Measurements from ENCODE around the gene CTNNBIP1.
A peak's percentile ranks its signal among the peaks of the same experiment; 100 is the strongest.

The CTNNBIP1 gene

DNA sequence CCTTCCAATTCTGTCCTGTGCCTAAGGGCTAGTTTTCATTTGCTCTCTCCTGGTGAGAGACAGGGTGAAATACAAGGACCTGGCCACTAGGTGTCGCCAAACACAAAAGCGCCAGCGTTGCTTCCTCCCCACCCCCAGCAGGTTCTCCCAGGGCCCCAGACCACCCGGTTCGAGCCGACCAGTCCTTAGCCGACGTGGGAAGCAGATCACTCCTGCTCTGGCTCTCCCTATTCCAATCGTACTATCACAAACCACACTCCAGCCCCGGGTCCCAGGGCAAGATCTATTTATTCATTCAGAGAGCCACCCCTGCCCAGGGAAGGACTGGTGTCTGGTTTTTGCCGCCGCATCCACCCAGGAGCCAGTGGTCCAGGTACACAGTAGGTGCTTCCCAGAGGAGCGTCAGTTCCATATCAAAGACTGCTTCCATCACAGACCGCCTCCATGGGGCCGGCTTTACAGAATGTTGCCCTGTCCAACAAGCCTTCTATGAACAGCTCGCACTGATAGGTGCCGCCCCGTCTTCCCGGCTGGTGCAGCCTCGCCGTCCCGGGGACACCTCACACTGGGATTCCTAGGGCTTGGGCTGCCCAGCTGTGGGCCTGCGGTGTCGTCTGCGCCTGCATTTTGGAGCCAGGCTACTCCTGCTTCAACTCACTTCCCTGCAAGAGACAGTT lies 35.0 kb downstream of the CTNNBIP1 start:
- DNase-seq = peak; percentile 26 to 65

DNA sequence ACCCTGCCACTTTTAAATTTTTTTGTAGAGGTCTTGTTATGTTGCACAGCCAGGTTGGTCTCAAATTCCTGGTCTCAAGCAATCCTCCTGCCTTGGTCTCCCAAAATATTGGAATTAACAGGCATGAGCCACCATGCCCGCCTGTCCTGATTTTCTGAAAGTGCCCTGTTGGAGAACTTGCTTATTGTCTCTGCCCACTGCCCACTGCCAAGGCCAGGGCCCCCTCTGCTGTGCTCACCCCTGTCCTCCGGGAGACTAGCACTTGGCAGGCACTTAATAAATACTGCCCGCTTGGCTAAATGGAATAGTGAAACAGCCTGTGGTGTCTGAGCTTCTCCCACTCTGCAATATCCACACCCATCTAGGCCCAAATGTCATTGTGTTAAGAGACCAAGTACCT lies 35.7 kb downstream of the CTNNBIP1 start:
- no peak for DNase-seq

- no peak for DNase-seq
Observed at GRCh38 chr1:9873992-9874391, 36.1 kb downstream of the CTNNBIP1 start.

GRCh38 chr1:9873385-9873784 lies 36.7 kb downstream of the CTNNBIP1 start:
- no peak for DNase-seq

GRCh38 chr1:9872430-9873165 lies 37.5 kb downstream of the CTNNBIP1 start:
- DNase-seq = no peak

DNA sequence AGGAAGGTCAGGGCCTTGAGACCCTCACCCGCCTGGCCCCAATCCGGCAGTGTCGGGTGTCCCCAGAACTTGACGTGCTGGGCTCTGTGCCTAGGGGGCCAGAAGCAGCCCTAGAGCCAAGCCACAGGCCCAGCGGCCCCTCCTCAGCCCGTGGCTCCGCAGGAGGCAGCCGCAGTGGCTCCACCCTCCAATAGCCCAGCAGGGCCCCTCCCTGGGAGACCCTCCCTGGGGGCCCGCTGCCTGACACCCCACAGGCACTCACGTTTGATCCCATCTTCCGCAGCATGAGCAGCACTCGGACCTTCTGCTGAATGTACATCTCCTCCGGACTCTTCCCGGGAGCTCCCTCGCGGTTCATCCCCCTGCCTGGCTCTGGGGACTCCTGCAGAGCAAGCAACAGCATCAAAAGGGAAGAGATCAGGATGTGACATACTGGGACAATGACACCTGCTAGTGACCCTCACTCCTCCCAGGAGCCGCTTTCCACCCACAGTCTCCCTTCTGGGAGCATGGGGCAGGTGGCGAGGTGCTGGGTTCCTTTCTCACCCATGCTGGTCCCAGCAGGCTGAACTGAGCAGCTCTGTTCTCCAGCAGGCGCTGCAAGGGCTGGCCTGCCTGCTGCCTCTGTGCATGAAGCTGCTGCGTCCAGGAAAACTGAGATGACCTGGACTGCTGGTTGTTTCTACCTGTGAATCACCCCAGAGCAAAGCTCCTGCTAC lies 38.2 kb downstream of the CTNNBIP1 start:
- DNase-seq = no peak

DNA sequence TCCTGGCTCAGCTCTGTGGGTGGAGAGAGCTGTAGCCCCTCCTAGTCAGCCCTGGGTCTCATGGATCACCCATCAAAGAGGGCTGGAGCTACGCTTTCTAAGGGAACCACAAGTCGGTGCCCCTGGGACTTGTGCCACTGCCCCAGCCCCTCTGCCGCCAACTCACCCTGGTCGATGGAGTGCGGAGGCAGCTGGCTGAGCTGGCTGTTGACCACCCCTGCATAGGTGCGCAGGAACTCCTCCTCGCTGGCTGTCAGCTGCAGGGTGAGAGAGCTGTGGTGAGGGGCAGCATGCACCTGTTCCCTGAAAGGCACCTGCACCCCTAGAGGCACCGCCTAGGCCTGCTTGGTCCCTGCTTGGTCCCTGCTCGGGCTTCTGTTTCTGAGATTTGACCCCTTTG lies 39.0 kb downstream of the CTNNBIP1 start:
- DNase-seq = no peak

DNA sequence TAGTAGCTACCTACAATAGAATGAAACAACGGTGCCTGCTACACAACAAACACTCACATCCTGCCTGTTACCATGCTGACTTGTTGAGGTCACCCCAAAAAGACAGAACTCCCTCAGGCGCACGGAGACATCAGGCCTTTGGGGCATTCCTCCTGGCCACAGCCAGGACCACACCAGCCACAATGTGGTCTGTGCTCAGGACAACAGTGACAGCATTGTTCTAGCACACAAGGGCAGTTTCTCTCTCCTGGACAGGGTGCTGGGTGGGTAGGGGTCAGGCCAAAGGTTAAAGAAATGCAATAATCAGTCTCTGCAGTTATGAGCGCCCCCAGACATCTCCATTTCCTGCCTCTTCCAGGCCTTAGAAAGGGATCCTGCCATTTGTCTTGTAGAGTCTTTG lies 39.5 kb downstream of the CTNNBIP1 start:
- no peak for DNase-seq

DNA sequence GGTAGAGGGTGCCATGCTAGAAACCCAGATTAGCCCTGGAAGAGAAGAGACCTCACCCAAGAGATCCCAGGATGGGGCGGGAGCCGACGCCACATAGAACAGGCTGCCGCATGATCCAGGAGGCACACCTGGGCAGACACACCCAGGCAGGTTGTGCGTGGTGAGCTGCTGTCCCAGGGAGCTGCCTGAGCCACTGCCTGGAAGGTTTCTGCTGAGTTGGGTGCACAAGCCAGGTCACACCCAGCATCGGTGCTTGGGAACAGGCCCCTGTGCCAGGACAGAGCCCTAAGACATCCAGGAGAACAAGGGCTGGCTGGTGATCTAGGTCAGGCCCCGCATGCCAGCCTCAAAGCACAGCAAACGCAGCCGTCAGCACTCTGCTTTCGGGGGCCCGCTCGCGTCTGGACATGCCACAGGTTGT lies 40.2 kb downstream of the CTNNBIP1 start:
- no peak for DNase-seq

- DNase-seq = no peak
Observed at GRCh38 chr1:9868244-9868590, 41.9 kb downstream of the CTNNBIP1 start.

- peak; percentile 18 to 46 for DNase-seq
Observed at GRCh38 chr1:9867408-9868243, 42.4 kb downstream of the CTNNBIP1 start.

- no peak for DNase-seq
Observed at GRCh38 chr1:9866836-9867235, 43.2 kb downstream of the CTNNBIP1 start.

- no peak for DNase-seq
Observed at GRCh38 chr1:9865724-9866123, 44.3 kb downstream of the CTNNBIP1 start.

GRCh38 chr1:9863371-9863770 lies 46.7 kb downstream of the CTNNBIP1 start:
- DNase-seq = no peak

DNA sequence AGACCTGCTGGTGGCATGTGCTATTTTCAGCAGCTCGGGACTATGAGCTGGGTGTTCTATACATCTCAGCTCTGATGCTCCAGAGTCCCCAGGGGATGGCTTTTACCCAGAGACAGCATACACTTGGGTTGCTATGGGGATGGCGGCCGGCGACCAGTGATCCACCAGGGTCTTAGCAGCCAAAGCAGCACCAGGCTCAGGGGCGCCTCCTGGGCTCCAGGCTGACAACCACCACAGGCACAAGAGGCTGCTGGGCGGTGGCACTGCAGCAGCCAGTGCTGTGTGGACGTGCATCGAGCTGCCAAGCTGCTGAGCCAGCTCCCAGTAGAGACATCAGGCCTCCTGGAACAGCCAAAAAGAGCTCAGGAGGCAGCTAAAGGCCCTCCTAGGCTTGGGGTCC lies 48.7 kb downstream of the CTNNBIP1 start:
- DNase-seq = no peak

DNA sequence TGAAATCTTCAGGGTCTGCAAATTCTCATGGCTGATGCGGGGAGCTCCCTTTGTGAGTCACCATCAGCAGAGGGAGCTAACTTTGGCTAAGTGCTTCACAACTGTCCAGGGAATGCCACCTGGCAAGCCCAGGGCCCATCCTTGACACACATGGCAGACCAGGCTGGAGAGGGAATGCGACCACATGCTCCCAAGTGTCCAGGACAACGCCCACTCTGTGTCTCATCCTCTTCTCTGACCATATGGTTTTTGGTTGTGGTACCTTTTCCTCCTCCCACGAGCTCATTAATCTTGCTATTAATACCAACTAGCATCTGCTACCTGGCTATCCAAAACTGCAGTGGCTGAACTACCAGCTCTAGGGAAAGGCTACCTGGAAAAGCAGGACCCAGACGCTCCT lies 49.2 kb downstream of the CTNNBIP1 start:
- DNase-seq = no peak

GRCh38 chr1:9859281-9860014 lies 50.6 kb downstream of the CTNNBIP1 start:
- DNase-seq = no peak

DNA sequence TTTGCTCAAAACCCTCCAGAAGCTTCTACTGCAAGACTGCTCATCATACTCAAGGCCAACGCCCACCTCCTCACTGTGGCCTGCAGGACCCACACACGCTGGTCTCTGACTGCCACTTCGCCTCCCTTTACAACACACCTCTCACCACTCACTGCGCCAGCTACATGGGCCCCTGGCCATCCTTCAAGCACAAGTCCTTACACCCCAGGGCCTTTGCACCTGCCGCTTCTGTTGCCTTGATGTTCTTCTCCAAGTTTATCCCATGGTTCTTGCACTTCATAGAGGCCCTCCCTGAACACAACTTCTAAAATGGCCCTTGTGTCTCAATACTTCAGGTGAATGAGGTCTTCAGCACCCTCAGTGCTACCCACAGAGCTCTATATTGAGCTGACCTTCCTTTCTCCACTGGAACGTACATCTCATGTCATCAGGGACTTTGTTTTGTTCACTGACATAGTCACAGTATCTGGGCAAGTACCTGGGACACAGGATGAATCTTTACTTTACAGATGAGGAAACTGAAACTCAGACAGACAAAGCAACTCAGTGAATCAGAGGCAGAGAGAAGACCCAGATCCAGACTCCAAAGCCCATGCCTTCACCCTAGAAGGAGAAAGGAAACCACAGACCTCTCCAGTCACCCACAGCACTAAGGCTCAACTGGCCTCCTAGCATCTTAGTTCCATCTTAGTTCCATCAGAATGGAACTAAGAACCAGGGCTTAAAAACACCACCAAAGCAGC lies 51.6 kb downstream of the CTNNBIP1 start:
- no peak for DNase-seq

DNA sequence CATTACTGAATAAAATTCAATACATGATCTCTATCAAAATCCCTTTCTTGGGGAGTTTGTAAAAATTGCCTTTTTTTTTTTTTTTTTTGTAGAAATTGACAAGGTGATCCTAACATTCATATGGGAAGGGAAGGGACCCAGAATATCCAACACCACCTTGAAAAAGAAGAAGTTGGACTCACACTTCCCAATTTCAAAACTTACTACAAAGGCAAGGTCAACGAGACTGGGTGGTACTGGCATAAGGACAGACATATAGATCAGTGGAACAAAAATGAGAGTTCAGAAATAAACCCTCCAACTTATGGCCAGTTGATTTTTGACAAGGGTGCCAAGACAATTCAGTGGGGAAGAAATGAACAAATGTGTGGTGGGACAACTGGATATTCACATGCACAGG lies 54.9 kb downstream of the CTNNBIP1 start:
- DNase-seq = no peak

- DNase-seq = no peak
Observed at GRCh38 chr1:9853249-9853595, 56.8 kb downstream of the CTNNBIP1 start.

- DNase-seq = peak; percentile 24 to 45
Observed at GRCh38 chr1:9852410-9853248, 57.4 kb downstream of the CTNNBIP1 start.

Data from SHP77 (cell line).